ENCODE data around the gene CD164. TPM values are rescaled to one million over a fixed set of nuclear protein-coding genes. Genes with fewer than 3 reads are reported as not detected.

The CD164 gene
- total and polyA plus RNA-seq, 2 of the 4 experiments (the other 2 are of a cell fraction), result 146 to 150 TPM

GRCh38 chr6:109373762-109374161 lies 8.5 kb downstream of the CD164 start:
- H2AFZ ChIP-seq (replicated peaks; ENCODE audit: low read length, poor library complexity), result no peak overlapping the region
- no peak overlapping the region for H3K27ac ChIP-seq (ENCODE audit: insufficient read depth, low read length)
- no peak overlapping the region for H3K14ac ChIP-seq (replicated peaks; ENCODE audit: low read depth, low read length)
- DNase-seq, result no peak
- in situ Hi-C loops (cut with MboI; ENCODE audit: low sequenced_read_pairs), result no loop called here
- no peak overlapping the region for H2BK5ac ChIP-seq (ENCODE audit: low read depth, low read length, poor library complexity, severe bottlenecking)
- H3K18ac ChIP-seq (ENCODE audit: low read depth, low read length), result no peak overlapping the region
- H3K4me2 ChIP-seq (ENCODE audit: low read depth, low read length), result no peak overlapping the region
- peaks cover 18% of the 10 kb centered on the region for H4K20me1 ChIP-seq (ENCODE audit: insufficient read depth, low read length)
- no peak overlapping the region for H3K9ac ChIP-seq (ENCODE audit: low read depth, low read length)
- H4K8ac ChIP-seq (ENCODE audit: low read depth in 2 of 2, low read length in 2 of 2), result no peak overlapping the region
- intact Hi-C loops (cut with micrococcal nuclease), result no loop called here
- no peak overlapping the region for H3K4me3 ChIP-seq (ENCODE audit: insufficient read depth, low read depth, low read length)
- no peak for TF ChIP-seq RAD21 (IDR thresholded peaks at IDR 0.05; ENCODE audit: low read length)
- no peak for TF ChIP-seq MAFK (IDR thresholded peaks at IDR 0.05; ENCODE audit: low read depth, low read length)
- no peak for TF ChIP-seq MAZ (IDR thresholded peaks at IDR 0.05; ENCODE audit: borderline replicate concordance, low read depth, low read length)
- TF ChIP-seq RCOR1 (IDR thresholded peaks at IDR 0.05; ENCODE audit: insufficient replicate concordance, low read length), result no peak
- TF ChIP-seq USF2 (IDR thresholded peaks at IDR 0.05; ENCODE audit: low read depth, low read length), result no peak
- TF ChIP-seq MXI1 (IDR thresholded peaks at IDR 0.05; ENCODE audit: borderline replicate concordance, low read depth, low read length), result no peak
- TF ChIP-seq RFX5 (IDR thresholded peaks at IDR 0.05; ENCODE audit: low read depth, low read length), result no peak
- no peak for TF ChIP-seq CTCF (conservative IDR thresholded peaks at IDR 0.05; ENCODE audit: low read depth, low read length)
- no peak for TF ChIP-seq SMC3 (IDR thresholded peaks at IDR 0.05; ENCODE audit: low read depth, low read length)
- no peak for TF ChIP-seq CEBPB (IDR thresholded peaks at IDR 0.05; ENCODE audit: low read depth, low read length)
- no peak for TF ChIP-seq FOS (IDR thresholded peaks at IDR 0.05; ENCODE audit: low read depth, low read length)
- TF ChIP-seq CHD1 (IDR thresholded peaks at IDR 0.05; ENCODE audit: low read depth, low read length), result no peak
- TF ChIP-seq POLR2A (IDR thresholded peaks at IDR 0.05; ENCODE audit: low read depth, low read length), result no peak
- no peak for TF ChIP-seq ELK1 (IDR thresholded peaks at IDR 0.05; ENCODE audit: borderline replicate concordance, low read depth, low read length)
- H4K5ac ChIP-seq (ENCODE audit: low read depth, low read length), result no peak overlapping the region
- H2AK9ac ChIP-seq (replicated peaks; ENCODE audit: low read depth, low read length, poor library complexity), result no peak overlapping the region
- peaks cover 5% of the 10 kb centered on the region; the same call in 1 of the 2 replicates for H3K9me1 ChIP-seq (ENCODE audit: insufficient read depth, low read length)
- no peak for ATAC-seq (ENCODE audit: low read depth)
- no peak overlapping the region for H4K91ac ChIP-seq (ENCODE audit: insufficient read depth, low read depth, low read length)
- no TSS peak for BruUV-seq (replicated peaks)
- H2AK5ac ChIP-seq (ENCODE audit: low read depth, low read length), result no peak overlapping the region
- H3K4me1 ChIP-seq (ENCODE audit: control insufficient read depth, insufficient read depth, low read length), result no peaks in the 10 kb centered on the region
- dilution Hi-C loops (cut with HindIII; ENCODE audit: low sequenced_read_pairs, unreplicated experiment), result no loop called here
- H3K36me3 ChIP-seq (ENCODE audit: control insufficient read depth, insufficient read depth, low read length), result peaks cover 40% of the 10 kb centered on the region
- H2BK15ac ChIP-seq (ENCODE audit: low read depth, low read length), result no peak overlapping the region
- no peak overlapping the region for H3K4ac ChIP-seq (ENCODE audit: low read depth, low read length)
- H3K9me3 ChIP-seq (ENCODE audit: control insufficient read depth, insufficient read depth, low read length), result no peaks in the 10 kb centered on the region
- WGBS, 2 experiments (ENCODE audit: extremely low coverage in 2 of 2, insufficient read length in 1 of 2), result 100% methylated on average over 1 of the region's 4 CpGs; no CpG with 5 or more reads in 1 of the 2 experiments
- peaks cover 21 to 57% of the 10 kb centered on the region in 2 experiments for H3K79me1 ChIP-seq (ENCODE audit: low read depth in 1 of 2, low read length in 2 of 2)
- H2BK120ac ChIP-seq (ENCODE audit: low read depth, low read length), result no peak overlapping the region
- ChIA-PET POLR2A (ENCODE audit: unreplicated experiment) (no interaction called here), CTCF (no interaction called here)
- H3K27me3 ChIP-seq (ENCODE audit: control insufficient read depth, insufficient read depth, low read length), result no peaks in the 10 kb centered on the region
- H2BK20ac ChIP-seq (ENCODE audit: low read depth, low read length), result no peak overlapping the region
- no peak overlapping the region for H3K23ac ChIP-seq (ENCODE audit: low read depth, low read length)
- H3K56ac ChIP-seq (ENCODE audit: extremely low read depth, insufficient read depth, low read length), result no peak overlapping the region
